ENCODE measurements around the gene CAMK4. TPM values are rescaled to one million over a fixed set of nuclear protein-coding genes. Genes with fewer than 3 reads are reported as not detected.

CAMK4 gene
- total RNA-seq, 1 experiment from 2014 or later = not detected

GRCh38 chr5:111233052-111233374 lies 8.8 kb downstream of the CAMK4 start:
- no peaks in the 10 kb centered on the region for H3K4me1 ChIP-seq (replicated peaks; ENCODE audit: insufficient read depth)
- no peaks in the 10 kb centered on the region for H3K9me2 ChIP-seq (ENCODE audit: insufficient read depth)
- no peaks in the 10 kb centered on the region for H3K36me3 ChIP-seq (ENCODE audit: low read depth)
- H3K4me2 ChIP-seq = no peak overlapping the region
- no peaks in the 10 kb centered on the region for H3K9me3 ChIP-seq (ENCODE audit: insufficient read depth, low read depth)
- ChIA-PET POLR2A (ENCODE audit: unreplicated experiment) (no interaction called here), CTCF (no interaction called here)
- H3F3A ChIP-seq (ENCODE audit: insufficient read depth, low read depth) = no peaks in the 10 kb centered on the region
- no peak overlapping the region for H2AFZ ChIP-seq
- no peaks in the 10 kb centered on the region for H3K79me2 ChIP-seq (ENCODE audit: low read depth)
- no TSS peak for BruUV-seq (replicated peaks)
- DNase-seq = no peak
- no peak overlapping the region for H3K4me3 ChIP-seq
- TF ChIP-seq CTCF (conservative IDR thresholded peaks at IDR 0.05) (no peak), EZH2 (IDR thresholded peaks at IDR 0.05; ENCODE audit: low read depth) (no peak)
- H4K20me1 ChIP-seq (ENCODE audit: insufficient read depth) = no peaks in the 10 kb centered on the region
- intact Hi-C loops (cut with micrococcal nuclease; ENCODE audit: unreplicated experiment) = no loop called here
- no peak overlapping the region for H3K27ac ChIP-seq
- 0 out of 2 replicates have a peak, but pooled peaks cover 6% of the 10 kb centered on the region for H3K27me3 ChIP-seq (ENCODE audit: insufficient read depth, low read depth)

- Histone ChIP-seq H3K9me2 (ENCODE audit: insufficient read depth) (no peaks in the 10 kb centered on the region), H3K4me3 (no peak overlapping the region), H3K79me2 (ENCODE audit: low read depth) (no peaks in the 10 kb centered on the region), H3K4me2 (no peak overlapping the region), H3K4me1 (replicated peaks; ENCODE audit: insufficient read depth) (no peaks in the 10 kb centered on the region), H3K27ac (no peak overlapping the region), H3K9me3 (ENCODE audit: insufficient read depth, low read depth) (no peaks in the 10 kb centered on the region), H3K36me3 (ENCODE audit: low read depth) (no peaks in the 10 kb centered on the region), H3F3A (ENCODE audit: insufficient read depth, low read depth) (no peaks in the 10 kb centered on the region), H3K27me3 (ENCODE audit: insufficient read depth, low read depth) (0 out of 2 replicates have a peak, but pooled peaks cover 2% of the 10 kb centered on the region), H2AFZ (no peak overlapping the region), H4K20me1 (ENCODE audit: insufficient read depth) (no peaks in the 10 kb centered on the region)
- no peak for TF ChIP-seq EZH2 (IDR thresholded peaks at IDR 0.05; ENCODE audit: low read depth)
- TF ChIP-seq CTCF (conservative IDR thresholded peaks at IDR 0.05) = no peak
- CTCF ChIA-PET = no interaction called here
- POLR2A ChIA-PET (ENCODE audit: unreplicated experiment) = no interaction called here
- intact Hi-C loops (cut with micrococcal nuclease; ENCODE audit: unreplicated experiment) = no loop called here
- no TSS peak for BruUV-seq (replicated peaks)
- no peak for DNase-seq
Measured at GRCh38 chr5:111234125-111234524, 9.9 kb downstream of the CAMK4 start.

GRCh38 chr5:111235635-111236034 lies 11.5 kb downstream of the CAMK4 start:
- no peaks in the 10 kb centered on the region for H4K20me1 ChIP-seq (ENCODE audit: insufficient read depth)
- H3K36me3 ChIP-seq (ENCODE audit: low read depth) = no peaks in the 10 kb centered on the region
- TF ChIP-seq CTCF (conservative IDR thresholded peaks at IDR 0.05) = no peak
- TF ChIP-seq EZH2 (IDR thresholded peaks at IDR 0.05; ENCODE audit: low read depth) = no peak
- no peak overlapping the region for H3K4me3 ChIP-seq
- no peak overlapping the region for H2AFZ ChIP-seq
- peaks cover 5% of the 10 kb centered on the region; the same call in 1 of the 2 replicates for H3K27me3 ChIP-seq (ENCODE audit: insufficient read depth, low read depth)
- no peak for DNase-seq
- intact Hi-C loops (cut with micrococcal nuclease; ENCODE audit: unreplicated experiment) = no loop called here
- no peaks in the 10 kb centered on the region for H3K4me1 ChIP-seq (replicated peaks; ENCODE audit: insufficient read depth)
- no peak overlapping the region for H3K27ac ChIP-seq
- ChIA-PET POLR2A (ENCODE audit: unreplicated experiment) (no interaction called here), CTCF (interaction anchor here (0.7 kb wide), 1 partner anchor 1654 kb away, joined by 3 read pairs; no protein-coding TSS in a partner anchor)
- no peaks in the 10 kb centered on the region for H3K9me3 ChIP-seq (ENCODE audit: insufficient read depth, low read depth)
- H3K79me2 ChIP-seq (ENCODE audit: low read depth) = no peaks in the 10 kb centered on the region
- H3F3A ChIP-seq (ENCODE audit: insufficient read depth, low read depth) = no peaks in the 10 kb centered on the region
- H3K9me2 ChIP-seq (ENCODE audit: insufficient read depth) = no peaks in the 10 kb centered on the region
- H3K4me2 ChIP-seq = no peak overlapping the region
- no TSS peak for BruUV-seq (replicated peaks)

All from PC-9 (cell line).